H1 (cell line): ENCODE results near the gene AURKAIP1. TPM values are rescaled to one million over a fixed set of nuclear protein-coding genes. Genes with fewer than 3 reads are reported as not detected.

Experiments
- CHD7 ChIP-seq: fragments of 300-600 bp; sonication (generic); IDR thresholded peaks from 2 replicates; pipeline ENCODE4 v1.7.1; 2012; ENCODE audit warnings: low read length, moderate library complexity, mild to moderate bottlenecking, inconsistent platforms; ENCODE audit not compliant: insufficient replicate concordance
- GTF2F1 ChIP-seq: IDR thresholded peaks from 2 replicates; pipeline ENCODE4 v1.6.1; 2012; ENCODE audit warnings: low read depth, low read length, improper control_type of control experiment, borderline replicate concordance
- polyA plus RNA-seq, 7 experiments: library from polyadenylated mRNA; depleted of rRNA in 3 of 7; stranded (reverse) in 5 of 7; unstranded in 2 of 7; fragments of >200 nt in 5 of 7; fragments of 200-250 nt in 2 of 7; gene quantifications; 1 replicate in 5 of 7; 2 replicates in 1 of 7; 4 replicates in 1 of 7; pipeline versions ENCODE4 v1.2.1 to v1.2.3, GENCODE V29; 2011 to 2013; ENCODE audit warnings: missing spikeins in 2 of 7, mixed read lengths in 2 of 7
- total RNA-seq: library from RNA; stranded (reverse); fragmentation: NEBNext Ultra II Directional; extraction: Animal tissue kit (Norgen Biotek cat#: 25700); gene quantifications from 2 replicates; pipeline ENCODE4 v1.2.1, GENCODE V29; 2021

The AURKAIP1 gene
- total and polyA plus RNA-seq, 2 of the 8 experiments (the other 6 are each of a cell fraction or from before 2014, with no cell fraction given), result 87.8 to 194 TPM

GRCh38 chr1:1342584-1343115 is 32.4 kb downstream of the AURKAIP1 start (continued):
- TF ChIP-seq CHD7 (no peak), GTF2F1 (no peak)
